Smooth muscle cell (in vitro differentiated cells): ENCODE measurements around the gene CAMK2B. TPM values are rescaled to one million over a fixed set of nuclear protein-coding genes. Genes with fewer than 3 reads are reported as not detected.
"Not testable (repeated sequence)": the region's sequence is repeated elsewhere in the genome, so short reads cannot be mapped to it uniquely, and the experiment has no call there.

ENCODE experiments used
- DNase-seq: peaks from one replicate; lab custom pipeline; 2025; ENCODE audit not compliant: unreplicated experiment; lab: John Stamatoyannopoulos, UW
- H2AFZ ChIP-seq: fragments of 200-600 bp; sonication (generic); 2 replicates; pipeline ENCODE4 v1.6.0; 2016; ENCODE audit warnings: antibody characterized with exemption, low read depth, mild to moderate bottlenecking
- H3F3A ChIP-seq: fragments of 200-600 bp; sonication (generic); 2 replicates; pipeline ENCODE4 v1.6.0; 2017; ENCODE audit warnings: antibody characterized with exemption, low read depth
- H3K27ac ChIP-seq: fragments of 200-600 bp; sonication (generic); 2 replicates; pipeline ENCODE4 v1.5.1; 2016; ENCODE audit warnings: low read depth, mild to moderate bottlenecking
- H3K27me3 ChIP-seq: fragments of 200-600 bp; sonication (generic); 2 replicates; pipeline ENCODE4 v1.6.1; 2016; ENCODE audit warnings: low read depth, mild to moderate bottlenecking
- H3K36me3 ChIP-seq: fragments of 200-600 bp; sonication (generic); 2 replicates; pipeline ENCODE4 v1.5.1; 2016; ENCODE audit warnings: low read depth
- H3K4me1 ChIP-seq: fragments of 200-600 bp; sonication (generic); 2 replicates; pipeline ENCODE4 v1.5.1; 2016; ENCODE audit warnings: low read depth
- H3K4me2 ChIP-seq: fragments of 200-600 bp; sonication (generic); 2 replicates; pipeline ENCODE4 v1.6.0; 2016; ENCODE audit warnings: mild to moderate bottlenecking
- H3K4me3 ChIP-seq: fragments of 200-600 bp; sonication (generic); 2 replicates; pipeline ENCODE4 v1.5.1; 2016; ENCODE audit warnings: mild to moderate bottlenecking
- H3K79me2 ChIP-seq: fragments of 200-600 bp; sonication (generic); 2 replicates; pipeline ENCODE4 v1.6.0; 2016; ENCODE audit warnings: low read depth, mild to moderate bottlenecking
- H3K9ac ChIP-seq: fragments of 200-600 bp; sonication (generic); 2 replicates; pipeline ENCODE4 v1.6.0; 2016; ENCODE audit warnings: low read depth
- H3K9me3 ChIP-seq: fragments of 200-600 bp; sonication (generic); replicated peaks from 2 replicates; pipeline ENCODE4 v1.5.1; 2016; ENCODE audit warnings: low read depth
- H4K20me1 ChIP-seq: fragments of 200-600 bp; sonication (generic); 2 replicates; pipeline ENCODE4 v1.6.0; 2016; ENCODE audit warnings: low read depth
- CTCF ChIP-seq: fragments of 200-600 bp; sonication (generic); IDR thresholded peaks from 2 replicates; pipeline ENCODE4 v1.5.1; 2017; ENCODE audit warnings: borderline replicate concordance, mild to moderate bottlenecking, antibody characterized with exemption; ENCODE audit not compliant: insufficient read depth, poor library complexity, severe bottlenecking
- WGBS: methylation state at CpG from one replicate; pipeline ENCODE4 v1.1.7; 2016; ENCODE audit warnings: low lambda C conversion rate; 5-methylcytosine and 5-hydroxymethylcytosine counted together
- polyA plus RNA-seq: library from polyadenylated mRNA; unstranded; fragments of >200 nt; fragmentation: Nextera tagmentation; extraction: Ambion mirVana; gene quantifications from 2 replicates; pipeline ENCODE4 v1.2.1, GENCODE V29; 2016
- total RNA-seq: library from RNA; depleted of rRNA; stranded (reverse); fragments of >200 nt; gene quantifications from 2 replicates; pipeline ENCODE4 v1.2.3, GENCODE V29; 2014

Gene CAMK2B
- total and polyA plus RNA-seq, 2 experiments from 2014 or later, result not detected

GRCh38 chr7:44173911-44174693 lies 151.3 kb downstream of the CAMK2B start:
- Histone ChIP-seq H3K4me1 (peaks cover 8% of the 10 kb centered on the region), H3K4me2 (no peak overlapping the region), H3K27ac (no peak overlapping the region), H3K4me3 (no peak overlapping the region), H3K79me2 (no peaks in the 10 kb centered on the region), H3K9me3 (no peaks in the 10 kb centered on the region), H3K9ac (no peak overlapping the region), H3F3A (no peaks in the 10 kb centered on the region), H2AFZ (no peak overlapping the region), H4K20me1 (no peaks in the 10 kb centered on the region), H3K27me3 (no peaks in the 10 kb centered on the region), H3K36me3 (no peaks in the 10 kb centered on the region)
- WGBS, result 46% methylated on average over 3 of the region's 3 CpGs
- no peak for DNase-seq
- no peak for TF ChIP-seq CTCF

GRCh38 chr7:44172803-44173424 lies 152.5 kb downstream of the CAMK2B start:
- no peaks in the 10 kb centered on the region for H3K27me3 ChIP-seq
- no peak for TF ChIP-seq CTCF
- no peak overlapping the region for H2AFZ ChIP-seq
- H3K4me3 ChIP-seq, result no peak overlapping the region
- H3K79me2 ChIP-seq, result no peaks in the 10 kb centered on the region
- no peak overlapping the region for H3K4me2 ChIP-seq
- no peaks in the 10 kb centered on the region for H3K9me3 ChIP-seq
- WGBS, result 91% methylated on average over 6 of the region's 6 CpGs
- H3F3A ChIP-seq, result no peaks in the 10 kb centered on the region
- H3K9ac ChIP-seq, result no peak overlapping the region
- H3K27ac ChIP-seq, result no peak overlapping the region
- no peaks in the 10 kb centered on the region for H4K20me1 ChIP-seq
- peaks cover 7% of the 10 kb centered on the region for H3K4me1 ChIP-seq
- DNase-seq, result no peak
- no peaks in the 10 kb centered on the region for H3K36me3 ChIP-seq

DNA sequence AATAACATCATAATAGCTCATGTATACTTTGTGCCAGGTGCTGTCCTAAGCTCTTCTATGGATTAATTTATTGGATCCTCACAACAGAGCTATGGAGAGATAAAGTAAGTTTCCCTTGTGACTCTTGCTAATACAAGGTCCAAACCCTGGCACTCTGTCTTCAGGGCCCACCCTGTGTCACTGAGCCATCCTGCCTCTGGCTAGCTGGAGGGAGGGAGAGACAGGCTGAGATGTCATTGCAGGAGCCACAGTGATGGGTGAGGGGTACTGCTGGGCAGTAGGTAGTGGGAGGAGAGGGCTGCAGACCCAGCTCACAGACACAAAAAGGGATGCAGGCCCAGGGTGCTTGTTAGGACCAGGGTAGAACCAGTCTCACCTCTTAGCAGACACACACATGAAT lies 153.0 kb downstream of the CAMK2B start:
- H3K9ac ChIP-seq, result no peak overlapping the region
- H4K20me1 ChIP-seq, result no peaks in the 10 kb centered on the region
- H3K79me2 ChIP-seq, result no peaks in the 10 kb centered on the region
- H3K36me3 ChIP-seq, result no peaks in the 10 kb centered on the region
- DNase-seq, result no peak
- no peak for TF ChIP-seq CTCF
- H3K4me2 ChIP-seq, result no peak overlapping the region
- no peak overlapping the region for H3K4me3 ChIP-seq
- H2AFZ ChIP-seq, result no peak overlapping the region
- no peaks in the 10 kb centered on the region for H3K9me3 ChIP-seq
- no peak overlapping the region for H3K27ac ChIP-seq
- peaks cover 3% of the 10 kb centered on the region for H3K4me1 ChIP-seq
- H3K27me3 ChIP-seq, result no peaks in the 10 kb centered on the region
- H3F3A ChIP-seq, result no peaks in the 10 kb centered on the region

- not testable (repeated sequence) for H3K9me3 ChIP-seq, H3K79me2 ChIP-seq, H3K27ac ChIP-seq, H3K9ac ChIP-seq, DNase-seq, H3K36me3 ChIP-seq, H3K4me2 ChIP-seq, H3K27me3 ChIP-seq, H3K4me3 ChIP-seq, H2AFZ ChIP-seq, H3F3A ChIP-seq, H4K20me1 ChIP-seq, H3K4me1 ChIP-seq
- 83% methylated on average over 9 of the region's 9 CpGs for WGBS
Measured at GRCh38 chr7:44171901-44172300, 153.5 kb downstream of the CAMK2B start.
